Daoy (cell line): Measurements from ENCODE around the gene CDK11B. TPM values are rescaled to one million over a fixed set of nuclear protein-coding genes. Genes with fewer than 3 reads are reported as not detected.
"Not testable (repeated sequence)": the region's sequence is repeated elsewhere in the genome, so short reads cannot be mapped to it uniquely, and the experiment has no call there.

Experiments
- DNase-seq: peaks from one replicate; pipeline ENCODE4 v3.0.0-alpha.2; 2015; ENCODE audit warnings: low read depth
- total RNA-seq: library from RNA; depleted of rRNA; stranded (reverse); fragments of >200 nt; shearing (Covaris generic); gene quantifications from 2 replicates; pipeline ENCODE4 v1.2.3, GENCODE V29; 2014; rRNA removed

The CDK11B gene
- total RNA-seq, 1 experiment from 2014 or later, result 17.0 TPM

GRCh38 chr1:1599935-1600860 is 58.6 kb downstream of the CDK11B start, which contains the start of gene FNDC10:
Gene FNDC10, minus strand, starts transcription at chr1:1600135. Its CDS starts 120 bp downstream, at chr1:1600015.
- no peak for DNase-seq

- DNase-seq, result no peak
Measured at GRCh38 chr1:1599030-1599934, 59.5 kb downstream of the CDK11B start.

- no peak for DNase-seq
Measured at GRCh38 chr1:1598720-1599029, 60.1 kb downstream of the CDK11B start.

GRCh38 chr1:1598051-1598719 is 60.6 kb downstream of the CDK11B start:
- no peak for DNase-seq

- no peak for DNase-seq
Measured at GRCh38 chr1:1597275-1597930, 61.4 kb downstream of the CDK11B start.

GRCh38 chr1:1596493-1597274 is 62.1 kb downstream of the CDK11B start:
- DNase-seq, result no peak

- DNase-seq, result not testable (repeated sequence)
Measured at GRCh38 chr1:1595341-1595740, 63.5 kb downstream of the CDK11B start.

GRCh38 chr1:1594602-1595260 is 64.1 kb downstream of the CDK11B start:
- DNase-seq, result no peak

GRCh38 chr1:1593834-1594601 is 64.8 kb downstream of the CDK11B start:
- no peak for DNase-seq

GRCh38 chr1:1591452-1591851 is 67.4 kb downstream of the CDK11B start:
- DNase-seq, result no peak

Other genes starting within 250 kb of the CDK11B start
- gene ANKRD65, start 237.7 kb downstream of the CDK11B start, total RNA-seq, result not detected in 2 replicates
- gene VWA1, start 223.3 kb downstream of the CDK11B start, total RNA-seq, result 2.2 and 5.7 TPM in 2 replicates
- gene ATAD3C, start 209.3 kb downstream of the CDK11B start, total RNA-seq, result 0.06 and 0.29 TPM in 2 replicates
- 46.8 and 47.5 TPM in 2 replicates for gene ATAD3B, start 187.2 kb downstream of the CDK11B start, total RNA-seq
- 85.1 and 85.4 TPM in 2 replicates for gene ATAD3A, start 146.8 kb downstream of the CDK11B start, total RNA-seq
- gene TMEM240, start 118.4 kb downstream of the CDK11B start, total RNA-seq, result 0.11 TPM in 1 of 2 replicates, not detected in the other
- 67.3 and 71.3 TPM in 2 replicates for gene SSU72, start 84.1 kb downstream of the CDK11B start, total RNA-seq
- 1.8 TPM in 1 of 2 replicates, not detected in the other for gene FNDC10, start 58.9 kb downstream of the CDK11B start, total RNA-seq
- 31.3 and 38.3 TPM in 2 replicates for gene MIB2, start 43.5 kb downstream of the CDK11B start, total RNA-seq
- gene MMP23B, start 26.8 kb downstream of the CDK11B start, total RNA-seq, result 0.17 TPM in 1 of 2 replicates, not detected in the other
- 8.5 and 12.2 TPM in 2 replicates for gene SLC35E2B, start 33.8 kb upstream of the CDK11B start, total RNA-seq
- gene CDK11A, start 65.4 kb upstream of the CDK11B start, total RNA-seq, result 10.0 and 13.5 TPM in 2 replicates
- 31.2 and 39.5 TPM in 2 replicates for gene NADK, start 119.5 kb upstream of the CDK11B start, total RNA-seq
- gene GNB1, start 232.1 kb upstream of the CDK11B start, total RNA-seq, result 49.3 and 50.1 TPM in 2 replicates